AG09309 (cell line): ENCODE results near the gene IGFBP4.

Source experiments
- DNase-seq: peaks from one replicate; pipeline ENCODE4 v3.0.0-alpha.2; 2010; ENCODE audit warnings: low read depth
- H3K4me3 ChIP-seq: 2 replicates; pipeline ENCODE4 v1.5.1; 2011; ENCODE audit warnings: mild to moderate bottlenecking, low read depth, low read length, moderate library complexity; ENCODE audit not compliant: control insufficient read depth
- TF ChIP-seq, protein P1 (sequence below): IDR thresholded peaks from 2 replicates; pipeline ENCODE4 v1.5.1; 2011; ENCODE audit warnings: mild to moderate bottlenecking, low read depth, low read length, inconsistent platforms; ENCODE audit not compliant: insufficient read depth, control insufficient read depth; ENCODE audit errors: missing control alignments

IGFBP4 gene

GRCh38 chr17:40490289-40490853 lies 47.1 kb downstream of the IGFBP4 start:
- H3K4me3 ChIP-seq = no peak overlapping the region
- DNase-seq = peak; percentile 63
- TF ChIP-seq, protein P1, sequence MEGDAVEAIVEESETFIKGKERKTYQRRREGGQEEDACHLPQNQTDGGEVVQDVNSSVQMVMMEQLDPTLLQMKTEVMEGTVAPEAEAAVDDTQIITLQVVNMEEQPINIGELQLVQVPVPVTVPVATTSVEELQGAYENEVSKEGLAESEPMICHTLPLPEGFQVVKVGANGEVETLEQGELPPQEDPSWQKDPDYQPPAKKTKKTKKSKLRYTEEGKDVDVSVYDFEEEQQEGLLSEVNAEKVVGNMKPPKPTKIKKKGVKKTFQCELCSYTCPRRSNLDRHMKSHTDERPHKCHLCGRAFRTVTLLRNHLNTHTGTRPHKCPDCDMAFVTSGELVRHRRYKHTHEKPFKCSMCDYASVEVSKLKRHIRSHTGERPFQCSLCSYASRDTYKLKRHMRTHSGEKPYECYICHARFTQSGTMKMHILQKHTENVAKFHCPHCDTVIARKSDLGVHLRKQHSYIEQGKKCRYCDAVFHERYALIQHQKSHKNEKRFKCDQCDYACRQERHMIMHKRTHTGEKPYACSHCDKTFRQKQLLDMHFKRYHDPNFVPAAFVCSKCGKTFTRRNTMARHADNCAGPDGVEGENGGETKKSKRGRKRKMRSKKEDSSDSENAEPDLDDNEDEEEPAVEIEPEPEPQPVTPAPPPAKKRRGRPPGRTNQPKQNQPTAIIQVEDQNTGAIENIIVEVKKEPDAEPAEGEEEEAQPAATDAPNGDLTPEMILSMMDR = no peak

DNA sequence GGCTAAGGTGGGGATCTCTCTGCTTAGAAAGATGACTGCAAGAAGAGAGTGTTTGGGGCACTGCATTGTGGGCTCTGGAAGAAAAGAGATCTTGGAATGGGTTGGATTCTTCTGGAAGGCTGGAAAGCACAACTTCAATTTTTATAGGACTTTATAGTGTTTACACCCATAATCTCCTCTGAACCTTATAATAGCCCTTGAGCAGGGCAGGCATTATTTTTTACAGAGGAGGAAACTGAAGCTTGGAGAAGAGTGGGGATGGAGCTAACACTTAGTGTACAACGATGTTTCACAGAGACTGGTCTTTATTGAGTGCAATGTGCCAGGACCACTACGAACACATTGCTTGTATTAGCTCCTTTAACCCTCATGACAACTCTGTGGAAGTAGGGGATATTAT lies 47.7 kb downstream of the IGFBP4 start:
- TF ChIP-seq, protein P1 = no peak
- no peak overlapping the region for H3K4me3 ChIP-seq
- no peak for DNase-seq

DNA sequence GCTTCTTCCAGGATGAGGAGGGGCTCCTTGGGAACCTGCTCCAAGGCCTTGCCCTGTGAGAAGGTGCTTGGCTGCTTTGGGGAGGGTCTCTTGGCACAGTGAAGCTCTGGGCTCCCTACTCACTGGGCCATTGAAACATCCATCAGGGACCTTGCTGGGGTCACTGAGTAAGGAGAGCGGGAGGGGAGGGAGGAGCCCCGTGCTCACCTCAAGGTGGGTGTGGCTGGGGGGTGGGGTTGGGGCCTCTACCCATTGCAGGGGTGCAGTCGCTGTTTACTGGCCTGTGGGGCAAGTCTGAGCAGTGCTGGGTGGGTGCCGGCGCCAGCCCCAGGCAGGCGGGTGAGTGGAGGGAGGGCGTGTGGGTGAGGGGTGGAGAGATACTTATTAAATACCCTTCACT lies 48.2 kb downstream of the IGFBP4 start:
- TF ChIP-seq, protein P1 = no peak
- DNase-seq = no peak
- H3K4me3 ChIP-seq = no peak overlapping the region

- DNase-seq = no peak
- TF ChIP-seq, protein P1 = no peak
- no peak overlapping the region for H3K4me3 ChIP-seq
Measured at GRCh38 chr17:40493697-40494096, 50.4 kb downstream of the IGFBP4 start.

DNA sequence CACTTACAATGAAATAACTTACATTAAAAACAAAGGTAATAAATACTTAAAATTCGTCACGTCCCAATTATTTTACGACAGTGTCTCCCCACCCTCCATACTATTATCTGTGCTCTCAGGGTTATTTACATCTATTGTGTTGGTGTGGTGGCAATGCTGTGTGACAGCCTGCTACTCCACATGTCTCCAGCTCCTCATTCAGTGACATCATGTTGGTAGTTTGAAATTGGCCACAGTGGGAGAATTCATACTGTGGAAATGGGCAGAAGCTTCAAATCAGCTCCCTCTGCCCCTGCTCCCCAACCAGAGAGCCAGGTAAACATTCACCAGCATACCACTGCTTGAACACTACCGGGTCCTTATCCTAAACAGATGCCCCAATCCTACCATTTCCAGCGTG lies 51.9 kb downstream of the IGFBP4 start:
- TF ChIP-seq, protein P1 = no peak
- no peak for DNase-seq
- no peak overlapping the region for H3K4me3 ChIP-seq

DNA sequence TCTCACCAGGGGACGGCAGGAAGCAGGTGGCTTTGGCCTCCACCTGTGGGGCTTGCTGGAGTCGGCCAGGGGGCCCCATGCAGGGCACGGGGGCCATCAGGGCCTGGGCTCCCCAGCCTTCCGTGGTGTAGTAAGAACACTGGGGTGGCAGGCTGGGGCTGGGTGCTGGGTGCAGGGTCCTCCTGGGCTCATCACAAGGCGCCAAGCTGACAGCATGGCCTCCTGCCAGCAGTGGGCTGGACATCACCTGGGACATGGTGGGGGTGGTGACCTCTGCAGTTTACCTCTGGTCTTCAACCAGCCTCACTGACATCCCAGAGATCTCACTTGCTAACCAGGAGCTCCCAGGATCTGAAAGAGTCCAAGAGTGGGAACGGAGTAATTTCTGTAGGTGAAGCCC lies 52.9 kb downstream of the IGFBP4 start:
- no peak overlapping the region for H3K4me3 ChIP-seq
- DNase-seq = no peak
- TF ChIP-seq, protein P1 = no peak
